GM18520 (cell line): ENCODE measurements around the gene FAM20B.
A peak's percentile ranks its signal among the peaks of the same experiment; 100 is the strongest.
"Not testable (repeated sequence)": the region's sequence is repeated elsewhere in the genome, so short reads cannot be mapped to it uniquely, and the experiment has no call there.

Experiments used
- ATAC-seq: cut with Tn5 transposase; IDR thresholded peaks from one replicate; pipeline ENCODE4 v1.9.1; 2021; ENCODE audit not compliant: unreplicated experiment

FAM20B gene

GRCh38 chr1:179023946-179024650 lies 1.6 kb upstream of the FAM20B start:
- no peak for ATAC-seq

GRCh38 chr1:179025975-179026812 lies 500 bp downstream of the FAM20B start:
- ATAC-seq = peak; percentile 66

GRCh38 chr1:179026813-179027669 lies 1.3 kb downstream of the FAM20B start:
- no peak for ATAC-seq

GRCh38 chr1:179029321-179029759 lies 3.6 kb downstream of the FAM20B start:
- no peak for ATAC-seq

- no peak for ATAC-seq
These were observed 4.4 kb downstream of the FAM20B start for GRCh38 chr1:179030130-179030529.

GRCh38 chr1:179030683-179031082 lies 5.0 kb downstream of the FAM20B start:
- no peak for ATAC-seq

- ATAC-seq = no peak
These were observed 5.6 kb downstream of the FAM20B start for GRCh38 chr1:179031284-179031683.

GRCh38 chr1:179031855-179032513 lies 6.3 kb downstream of the FAM20B start:
- ATAC-seq = no peak

GRCh38 chr1:179034720-179035119 lies 9.0 kb downstream of the FAM20B start:
- ATAC-seq = peak; percentile 82

- no peak for ATAC-seq
These were observed 11.3 kb downstream of the FAM20B start for GRCh38 chr1:179036844-179037465.

- no peak for ATAC-seq
These were observed 13.0 kb downstream of the FAM20B start for GRCh38 chr1:179038528-179039281.

GRCh38 chr1:179039502-179040174 lies 13.9 kb downstream of the FAM20B start:
- not testable (repeated sequence) for ATAC-seq

- not testable (repeated sequence) for ATAC-seq
These were observed 14.5 kb downstream of the FAM20B start for GRCh38 chr1:179040175-179040551.

GRCh38 chr1:179042087-179042486 lies 16.4 kb downstream of the FAM20B start:
- no peak for ATAC-seq

- ATAC-seq = no peak
These were observed 17.0 kb downstream of the FAM20B start for GRCh38 chr1:179042700-179043099.

GRCh38 chr1:179043266-179043665 lies 17.6 kb downstream of the FAM20B start:
- no peak for ATAC-seq

- ATAC-seq = no peak
These were observed 18.2 kb downstream of the FAM20B start for GRCh38 chr1:179043907-179044306.

- no peak for ATAC-seq
These were observed 21.3 kb downstream of the FAM20B start for GRCh38 chr1:179046808-179047635.
